SJCRH30 (cell line): ENCODE data around the gene PSME2. TPM values are rescaled to one million over a fixed set of nuclear protein-coding genes. Genes with fewer than 3 reads are reported as not detected.

Experiments used
- DNase-seq, 2 experiments: peaks; one replicate each; pipeline ENCODE4 v3.0.0-alpha.2; 2015 to 2020
- H3K27ac ChIP-seq: fragments of 250-450 bp; sonication (Bioruptor Pico); 2 replicates; pipeline ENCODE4 v1.5.1; 2020; ENCODE audit warnings: mild to moderate bottlenecking, moderate library complexity
- H3K27me3 ChIP-seq: fragments of 250-450 bp; sonication (Bioruptor Pico); 2 replicates; pipeline ENCODE4 v1.5.1; 2020; ENCODE audit warnings: mild to moderate bottlenecking, moderate library complexity
- H3K36me3 ChIP-seq: fragments of 250-450 bp; sonication (Bioruptor Pico); 2 replicates; pipeline ENCODE4 v1.5.1; 2020; ENCODE audit warnings: mild to moderate bottlenecking, moderate library complexity
- H3K4me1 ChIP-seq: fragments of 250-450 bp; sonication (Bioruptor Pico); 2 replicates; pipeline ENCODE4 v1.5.1; 2020; ENCODE audit warnings: mild to moderate bottlenecking, moderate library complexity
- H3K4me3 ChIP-seq: fragments of 250-450 bp; sonication (Bioruptor Pico); 2 replicates; pipeline ENCODE4 v1.5.1; 2020; ENCODE audit warnings: mild to moderate bottlenecking, moderate library complexity
- H3K9me3 ChIP-seq: fragments of 250-450 bp; sonication (Bioruptor Pico); replicated peaks from 2 replicates; pipeline ENCODE4 v1.5.1; 2020; ENCODE audit warnings: mild to moderate bottlenecking, moderate library complexity
- total RNA-seq: library from RNA; depleted of rRNA; stranded (reverse); fragments of >200 nt; shearing (Covaris generic); gene quantifications from 2 replicates; pipeline ENCODE4 v1.2.3, GENCODE V29; 2014

The PSME2 gene
- total RNA-seq, 1 experiment from 2014 or later, result 237 TPM

GRCh38 chr14:24184104-24184970, 37.9 kb upstream of the PSME2 start:
- no peaks in the 10 kb centered on the region for H3K9me3 ChIP-seq
- H3K27me3 ChIP-seq, result no peaks in the 10 kb centered on the region
- peaks cover 7% of the 10 kb centered on the region; the same call in 1 of the 2 replicates for H3K4me1 ChIP-seq
- no peak overlapping the region for H3K27ac ChIP-seq
- H3K36me3 ChIP-seq, result peaks cover 48% of the 10 kb centered on the region
- DNase-seq, result no peak
- H3K4me3 ChIP-seq, result no peak overlapping the region

DNA sequence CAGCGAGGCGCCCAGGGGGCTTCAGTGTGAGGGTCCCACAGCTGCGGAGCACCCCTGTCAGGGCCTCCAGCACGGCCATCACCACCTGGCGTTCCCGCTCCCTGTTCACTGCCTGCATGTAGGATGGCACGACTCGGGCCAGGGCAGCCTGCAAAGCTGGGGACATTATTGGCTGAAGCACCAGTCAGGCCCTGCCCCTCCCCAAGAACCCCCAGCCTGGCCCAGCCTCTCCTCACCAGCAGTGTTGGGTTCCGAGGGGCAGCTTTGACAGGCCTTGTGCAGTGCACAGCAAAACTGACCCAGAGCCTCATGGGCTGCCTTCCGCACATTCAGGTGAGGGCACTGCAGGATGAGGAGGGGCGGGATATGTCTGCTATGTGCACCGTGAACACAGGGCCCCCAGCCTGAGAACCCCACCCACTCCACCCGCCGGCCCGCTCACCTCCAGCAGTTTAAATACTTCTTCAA, 36.6 kb upstream of the PSME2 start:
- Histone ChIP-seq H3K27me3 (no peaks in the 10 kb centered on the region), H3K4me1 (0 out of 2 replicates have a peak, but pooled peaks cover 5% of the 10 kb centered on the region), H3K27ac (no peak overlapping the region), H3K9me3 (no peaks in the 10 kb centered on the region), H3K4me3 (no peak overlapping the region), H3K36me3 (peaks cover 55% of the 10 kb centered on the region)
- DNase-seq, result no peak

DNA sequence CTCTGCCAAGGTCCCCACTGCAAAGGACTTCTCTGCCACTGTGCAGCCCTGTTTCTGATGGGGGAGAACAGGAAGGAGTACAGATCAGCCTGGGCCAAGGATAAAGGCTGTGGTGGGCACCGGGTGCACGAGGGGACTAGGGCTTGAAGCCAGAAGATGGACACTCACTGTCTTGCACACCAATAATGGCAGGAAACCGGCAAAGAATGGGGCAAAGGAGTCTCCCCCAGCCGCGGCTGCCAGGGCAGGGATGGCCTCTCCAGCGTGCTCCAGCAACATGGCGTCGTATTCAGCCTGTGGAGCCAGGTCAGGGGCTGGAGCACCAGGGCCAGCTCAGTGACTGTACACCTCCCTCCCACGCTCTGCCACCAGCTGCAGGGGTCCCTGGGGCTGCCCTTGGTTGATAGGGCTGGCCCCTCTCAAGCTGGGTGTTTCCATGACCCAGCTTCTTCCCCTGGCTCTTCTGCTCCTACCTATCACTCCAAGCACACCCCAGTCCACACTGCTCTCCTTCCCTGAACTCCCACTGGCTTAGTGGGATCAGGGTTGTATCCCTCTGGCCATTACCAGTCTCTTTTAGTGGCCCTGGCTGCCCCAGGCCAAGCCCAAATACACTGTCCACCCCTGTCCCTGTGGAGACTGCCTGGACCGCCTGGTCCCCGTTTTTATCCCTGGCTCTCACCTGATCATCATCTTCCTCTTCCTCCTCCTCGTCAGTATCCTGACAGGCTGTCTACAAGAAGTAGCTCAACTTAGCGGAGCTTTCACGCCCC, 35.9 kb upstream of the PSME2 start:
- Histone ChIP-seq H3K4me3 (no peak overlapping the region), H3K27ac (no peak overlapping the region), H3K9me3 (no peaks in the 10 kb centered on the region), H3K4me1 (no peaks in the 10 kb centered on the region), H3K27me3 (no peaks in the 10 kb centered on the region), H3K36me3 (peaks cover 55% of the 10 kb centered on the region)
- DNase-seq, result no peak

DNA sequence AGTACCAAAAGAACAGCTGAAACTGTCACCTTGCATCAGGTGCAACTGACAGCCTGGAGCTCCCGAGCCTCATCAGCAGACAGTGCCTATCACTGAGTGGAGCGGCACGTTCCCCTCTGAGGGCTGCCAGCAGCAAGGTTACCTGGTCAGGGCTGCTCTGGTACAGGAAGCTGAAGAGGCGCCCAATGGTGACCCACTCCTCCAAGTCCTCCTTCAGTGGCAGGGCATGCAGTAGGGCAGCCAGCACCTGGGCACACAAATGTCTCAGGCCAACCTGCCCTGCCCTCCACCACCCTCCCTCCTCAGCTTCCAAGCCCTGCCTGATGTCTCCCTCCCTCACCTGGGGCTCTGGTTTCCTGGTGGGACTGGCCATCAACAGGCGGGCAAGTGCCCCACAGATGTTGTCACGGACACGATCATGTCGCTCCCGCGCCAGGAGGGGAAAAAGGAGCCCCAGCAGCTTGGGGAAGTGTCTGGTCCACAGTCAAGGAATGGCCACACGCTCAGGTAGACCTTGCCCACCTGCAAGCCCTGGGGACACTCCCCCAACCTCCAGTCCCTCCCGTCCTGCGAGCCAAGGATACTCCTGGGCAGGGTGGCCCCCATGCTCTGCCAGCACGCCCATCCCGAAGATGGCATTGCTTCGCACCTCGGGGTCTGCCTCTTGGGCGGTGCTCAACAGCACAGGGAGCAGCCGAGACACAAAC, 35.1 kb upstream of the PSME2 start:
- Histone ChIP-seq H3K4me3 (no peak overlapping the region), H3K27me3 (no peaks in the 10 kb centered on the region), H3K9me3 (no peaks in the 10 kb centered on the region), H3K4me1 (no peaks in the 10 kb centered on the region), H3K36me3 (peaks cover 52% of the 10 kb centered on the region), H3K27ac (no peak overlapping the region)
- DNase-seq, result no peak

DNA sequence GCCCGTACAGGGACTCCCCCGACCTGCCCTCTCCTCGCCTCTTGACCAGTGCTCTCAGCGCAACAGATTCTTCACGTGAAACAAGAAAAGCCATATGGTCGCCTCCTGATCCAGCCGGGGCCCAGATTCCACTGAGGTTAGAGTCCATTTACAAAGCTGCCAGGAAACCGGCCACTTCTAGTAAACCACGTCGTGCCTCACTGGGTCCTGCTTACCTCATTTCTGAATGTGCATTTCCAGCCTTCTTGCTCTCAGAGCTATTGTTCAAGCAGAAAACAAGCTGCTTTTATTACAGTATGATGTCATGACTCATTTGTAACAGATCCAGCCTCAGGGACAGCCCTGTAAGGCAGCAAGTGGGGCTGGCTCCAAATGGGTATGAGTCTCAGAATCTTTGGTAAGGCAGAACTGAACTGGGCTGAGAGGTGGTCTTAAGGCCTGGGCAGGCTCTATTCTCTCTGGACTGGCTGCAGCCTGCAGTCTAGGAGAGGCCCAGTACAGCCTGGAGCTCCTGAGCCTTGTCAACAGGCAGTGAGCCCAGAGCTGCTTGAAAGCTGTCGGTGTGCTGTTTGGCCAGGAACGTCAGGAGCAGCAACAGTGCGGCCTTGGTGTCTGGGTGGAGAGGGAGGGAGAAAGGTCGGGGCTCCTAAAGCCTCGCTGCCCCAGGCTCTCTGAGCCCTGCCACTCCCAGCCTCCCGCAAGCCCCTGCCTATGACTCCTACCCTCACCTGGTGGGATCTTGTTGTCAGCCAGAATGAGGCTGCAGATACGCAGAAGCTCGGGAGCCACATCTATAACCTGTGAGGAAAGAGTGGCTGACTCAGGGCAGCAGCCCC, 33.8 kb upstream of the PSME2 start:
- Histone ChIP-seq H3K27ac (no peak overlapping the region), H3K9me3 (no peaks in the 10 kb centered on the region), H3K36me3 (peaks cover 44% of the 10 kb centered on the region), H3K4me1 (no peaks in the 10 kb centered on the region), H3K4me3 (no peak overlapping the region), H3K27me3 (no peaks in the 10 kb centered on the region)
- no peak for DNase-seq

DNA sequence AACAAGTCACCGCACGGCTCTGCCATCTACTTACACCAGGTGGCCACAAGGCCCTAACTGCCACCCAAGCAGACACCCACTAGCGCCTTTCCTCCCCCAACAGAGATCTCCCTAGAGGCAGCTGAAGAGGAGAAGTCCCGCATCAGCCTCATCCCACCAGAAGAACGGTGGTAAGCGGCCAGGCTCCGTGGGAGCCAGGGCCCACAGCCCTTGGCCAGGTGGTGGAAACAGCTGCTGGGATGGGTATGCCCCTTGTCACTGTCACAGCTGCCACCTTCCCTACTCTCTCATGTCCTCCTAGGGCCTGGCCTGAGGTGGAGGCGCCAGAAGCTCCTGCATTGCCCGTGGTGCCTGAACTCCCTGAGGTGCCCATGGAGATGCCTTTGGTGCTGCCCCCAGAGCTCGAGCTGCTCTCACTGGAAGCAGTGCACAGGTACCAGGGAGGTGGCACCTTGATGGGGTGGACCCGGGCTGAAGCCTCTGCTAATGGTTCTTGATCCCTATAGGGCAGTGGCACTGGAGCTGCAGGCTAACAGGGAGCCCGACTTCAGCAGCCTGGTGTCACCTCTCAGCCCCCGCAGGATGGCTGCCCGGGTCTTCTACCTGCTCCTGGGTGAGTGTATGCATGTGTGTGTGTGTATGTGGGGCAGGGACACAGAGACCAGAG, 33.0 kb upstream of the PSME2 start:
- peaks cover 36% of the 10 kb centered on the region for H3K36me3 ChIP-seq
- no peaks in the 10 kb centered on the region for H3K27me3 ChIP-seq
- H3K27ac ChIP-seq, result no peak overlapping the region
- no peaks in the 10 kb centered on the region for H3K4me1 ChIP-seq
- no peak for DNase-seq
- H3K9me3 ChIP-seq, result no peaks in the 10 kb centered on the region
- H3K4me3 ChIP-seq, result no peak overlapping the region

DNA sequence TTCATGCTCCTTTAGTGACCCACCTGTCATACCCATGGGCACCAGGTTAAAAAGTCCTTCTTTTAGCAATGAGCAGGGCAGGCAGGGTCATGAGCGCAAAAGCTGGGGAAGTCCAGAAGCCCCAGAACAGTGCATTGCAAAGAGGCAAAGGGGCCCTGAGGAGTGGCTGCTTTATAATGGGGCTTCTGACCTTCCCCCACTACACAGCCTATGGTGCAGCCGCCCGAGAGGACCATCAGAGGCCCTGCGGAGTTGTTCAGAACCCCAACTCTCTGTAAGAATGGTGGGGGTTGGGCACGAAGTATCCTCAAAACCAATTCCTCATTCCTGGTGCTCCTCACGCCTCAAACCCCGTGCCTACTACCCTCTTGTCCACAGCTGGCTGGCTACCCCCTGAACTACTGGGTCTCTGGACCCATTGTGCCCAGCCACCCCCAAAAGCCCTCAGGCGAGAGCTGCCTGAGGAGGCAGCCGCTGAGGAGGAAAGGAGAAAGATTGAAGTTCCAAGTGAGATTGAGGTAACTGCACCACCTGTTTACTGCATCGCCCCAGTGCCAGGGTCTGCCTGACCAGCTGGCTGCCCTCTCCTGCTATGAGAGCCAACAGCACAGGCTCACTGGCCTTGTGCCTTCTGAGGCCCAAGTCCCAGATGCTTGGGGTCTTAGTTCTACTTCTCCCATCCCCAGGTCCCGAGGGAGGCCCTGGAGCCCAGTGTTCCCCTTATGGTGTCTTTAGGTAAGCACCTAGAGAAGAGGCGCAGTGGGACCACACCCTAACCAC, 32.2 kb upstream of the PSME2 start:
- Histone ChIP-seq H3K4me1 (no peaks in the 10 kb centered on the region), H3K27me3 (no peaks in the 10 kb centered on the region), H3K27ac (no peak overlapping the region), H3K9me3 (no peaks in the 10 kb centered on the region), H3K4me3 (no peak overlapping the region), H3K36me3 (peaks cover 31% of the 10 kb centered on the region)
- no peak for DNase-seq

DNA sequence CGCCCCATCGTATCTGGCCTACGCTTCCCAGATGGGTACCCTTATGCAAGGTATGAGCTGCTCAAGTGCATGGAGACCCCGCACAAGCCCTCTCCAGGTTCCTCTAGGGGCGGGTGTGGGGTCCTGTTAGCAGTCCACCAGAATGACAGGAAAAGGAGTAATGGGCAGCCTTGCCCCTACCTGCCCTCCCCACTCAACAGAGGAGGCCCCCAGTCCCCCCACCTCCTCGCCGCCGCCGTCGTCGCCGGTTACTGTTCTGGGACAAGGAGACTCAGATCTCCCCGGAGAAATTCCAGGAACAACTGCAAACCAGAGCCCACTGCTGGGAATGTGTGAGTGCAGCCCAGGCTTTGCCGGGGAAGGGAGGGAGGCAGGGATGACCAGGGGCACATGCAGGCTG, 31.5 kb upstream of the PSME2 start:
- H3K4me3 ChIP-seq, result no peak overlapping the region
- peaks cover 24% of the 10 kb centered on the region for H3K36me3 ChIP-seq
- DNase-seq, result no peak
- no peaks in the 10 kb centered on the region for H3K27me3 ChIP-seq
- H3K4me1 ChIP-seq, result no peaks in the 10 kb centered on the region
- H3K9me3 ChIP-seq, result no peaks in the 10 kb centered on the region
- no peak overlapping the region for H3K27ac ChIP-seq

- peaks cover 23% of the 10 kb centered on the region for H3K36me3 ChIP-seq
- no peak overlapping the region for H3K27ac ChIP-seq
- H3K4me3 ChIP-seq, result no peak overlapping the region
- H3K27me3 ChIP-seq, result no peaks in the 10 kb centered on the region
- DNase-seq, result no peak
- H3K4me1 ChIP-seq, result no peaks in the 10 kb centered on the region
- H3K9me3 ChIP-seq, result no peaks in the 10 kb centered on the region
These were observed 30.8 kb upstream of the PSME2 start for GRCh38 chr14:24177041-24177825.

- DNase-seq, result no peak
- no peak overlapping the region for H3K4me3 ChIP-seq
- H3K27me3 ChIP-seq, result no peaks in the 10 kb centered on the region
- H3K9me3 ChIP-seq, result no peaks in the 10 kb centered on the region
- peaks cover 23% of the 10 kb centered on the region for H3K36me3 ChIP-seq
- no peaks in the 10 kb centered on the region for H3K4me1 ChIP-seq
- no peak overlapping the region for H3K27ac ChIP-seq
These were observed 30.2 kb upstream of the PSME2 start for GRCh38 chr14:24176599-24176998.

DNA sequence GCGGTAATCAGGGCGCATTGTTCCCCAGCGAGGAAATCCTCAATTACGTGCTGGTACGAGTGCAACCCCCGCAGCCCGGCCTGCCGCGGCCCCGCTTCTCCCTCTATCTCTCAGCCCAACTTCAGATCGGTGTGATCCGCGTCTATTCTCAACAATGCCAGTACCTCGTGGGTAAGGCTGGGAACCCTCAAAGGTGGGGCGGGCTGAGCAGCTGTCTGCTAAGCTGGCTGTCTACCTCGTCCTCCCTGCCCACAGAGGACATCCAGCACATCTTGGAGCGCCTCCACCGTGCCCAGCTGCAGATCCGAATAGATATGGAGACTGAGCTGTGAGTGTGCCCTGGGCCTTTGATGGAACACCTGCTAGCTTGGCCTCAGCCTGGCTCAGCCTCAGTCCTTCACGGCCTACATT, 26.5 kb upstream of the PSME2 start:
- no peaks in the 10 kb centered on the region; the same call in 1 of the 2 replicates for H3K36me3 ChIP-seq
- H3K4me3 ChIP-seq, result no peak overlapping the region
- H3K27me3 ChIP-seq, result no peaks in the 10 kb centered on the region
- H3K27ac ChIP-seq, result no peak overlapping the region
- no peaks in the 10 kb centered on the region for H3K9me3 ChIP-seq
- no peak for DNase-seq
- no peaks in the 10 kb centered on the region for H3K4me1 ChIP-seq

GRCh38 chr14:24172261-24172860, 26.0 kb upstream of the PSME2 start:
- H3K4me3 ChIP-seq, result no peak overlapping the region
- no peaks in the 10 kb centered on the region for H3K27me3 ChIP-seq
- no peak overlapping the region for H3K27ac ChIP-seq
- no peaks in the 10 kb centered on the region; the same call in 1 of the 2 replicates for H3K36me3 ChIP-seq
- H3K4me1 ChIP-seq, result no peaks in the 10 kb centered on the region
- no peaks in the 10 kb centered on the region for H3K9me3 ChIP-seq
- no peak for DNase-seq
